ENCODE measurements around the gene PITRM1. TPM values are rescaled to one million over a fixed set of nuclear protein-coding genes. Genes with fewer than 3 reads are reported as not detected.

The PITRM1 gene
- total RNA-seq, 1 donor from 2014 or later: 110 TPM

- Histone ChIP-seq H3K36me3 (peaks cover 56 to 59% of the 10 kb centered on the region in 2 donors), H3K27ac (no peak overlapping the region), H3K27me3 (no peaks in the 10 kb centered on the region), H3K4me1 (peaks cover 4 to 15% of the 10 kb centered on the region in 2 donors), H3K9me3 (no peaks in the 10 kb centered on the region), H3K4me3 (no peak overlapping the region)
- no peak for DNase-seq (ENCODE audit: low spot score in 2 of 2)
- TF ChIP-seq CTCF (IDR thresholded peaks at IDR 0.05): no peak
- intact Hi-C loops (cut with DNase I): no loop called here
Observed at GRCh38 chr10:3169271-3169670, 3.3 kb downstream of the PITRM1 start.

GRCh38 chr10:3167611-3168330, 4.8 kb downstream of the PITRM1 start:
- DNase-seq (ENCODE audit: low spot score in 2 of 2): no peak
- Histone ChIP-seq H3K27ac (no peak overlapping the region), H3K4me1 (peaks cover 4 to 11% of the 10 kb centered on the region in 2 donors), H3K4me3 (no peak overlapping the region), H3K9me3 (no peaks in the 10 kb centered on the region), H3K36me3 (peaks cover 69 to 74% of the 10 kb centered on the region in 2 donors), H3K27me3 (no peaks in the 10 kb centered on the region)
- intact Hi-C loops (cut with DNase I): no loop called here
- TF ChIP-seq CTCF (IDR thresholded peaks at IDR 0.05): no peak

- Histone ChIP-seq H3K9me3 (no peaks in the 10 kb centered on the region), H3K27ac (no peak overlapping the region), H3K27me3 (no peaks in the 10 kb centered on the region), H3K4me1 (peaks cover 4 to 10% of the 10 kb centered on the region in 2 donors), H3K4me3 (no peak overlapping the region), H3K36me3 (peaks cover 76 to 84% of the 10 kb centered on the region in 2 donors)
- no peak for TF ChIP-seq CTCF (IDR thresholded peaks at IDR 0.05)
- intact Hi-C loops (cut with DNase I): no loop called here
- DNase-seq (ENCODE audit: low spot score in 2 of 2): no peak
Observed at GRCh38 chr10:3166496-3167290, 5.9 kb downstream of the PITRM1 start.

GRCh38 chr10:3165196-3165595, 7.4 kb downstream of the PITRM1 start:
- DNase-seq (ENCODE audit: low spot score in 2 of 2): peak in 1 of 2 donors; percentile 24
- peaks cover 89 to 98% of the 10 kb centered on the region in 2 donors for H3K36me3 ChIP-seq
- no peak overlapping the region for H3K27ac ChIP-seq
- intact Hi-C loops (cut with DNase I): no loop called here
- H3K27me3 ChIP-seq: no peaks in the 10 kb centered on the region
- peaks cover 0 to 4% of the 10 kb centered on the region in 2 donors for H3K4me1 ChIP-seq
- TF ChIP-seq CTCF (IDR thresholded peaks at IDR 0.05): no peak
- no peaks in the 10 kb centered on the region for H3K9me3 ChIP-seq
- H3K4me3 ChIP-seq: no peak overlapping the region

GRCh38 chr10:3163879-3164278, 8.7 kb downstream of the PITRM1 start:
- Histone ChIP-seq H3K27me3 (no peaks in the 10 kb centered on the region), H3K36me3 (peaks cover 89 to 98% of the 10 kb centered on the region in 2 donors), H3K27ac (no peak overlapping the region), H3K4me3 (no peak overlapping the region), H3K4me1 (no peaks in the 10 kb centered on the region), H3K9me3 (no peaks in the 10 kb centered on the region)
- intact Hi-C loops (cut with DNase I): no loop called here
- no peak for DNase-seq (ENCODE audit: low spot score in 2 of 2)
- TF ChIP-seq CTCF (IDR thresholded peaks at IDR 0.05): no peak
